GM23338 (cell line): Measurements from ENCODE around the gene ACOT13. TPM values are rescaled to one million over a fixed set of nuclear protein-coding genes. Genes with fewer than 3 reads are reported as not detected.

ENCODE experiments used
- ATAC-seq: fragments of 200-7000 bp; cut with Tn5 transposase; 3 replicates; pipeline ENCODE4 v1.9.1; 2020
- DNase-seq: peaks from one replicate; pipeline ENCODE4 v3.0.0-alpha.2; 2015; ENCODE audit warnings: low spot score
- H2AFZ ChIP-seq: fragments of 200-600 bp; sonication (generic); 2 replicates; pipeline ENCODE4 v1.8.0; 2016; ENCODE audit warnings: antibody characterized with exemption, mild to moderate bottlenecking, moderate library complexity
- H3F3A ChIP-seq: fragments of 200-600 bp; sonication (generic); replicated peaks from 2 replicates; pipeline ENCODE4 v1.8.0; 2017; ENCODE audit warnings: antibody characterized with exemption, mixed run types, low read depth
- H3K27ac ChIP-seq: fragments of 200-600 bp; sonication (generic); 2 replicates; pipeline ENCODE4 v1.6.1; 2016; ENCODE audit warnings: low read depth
- H3K27me3 ChIP-seq: fragments of 200-600 bp; sonication (generic); 2 replicates; pipeline ENCODE4 v1.8.0; 2016; ENCODE audit warnings: mild to moderate bottlenecking, mixed run types, moderate library complexity; ENCODE audit not compliant: insufficient read depth
- H3K36me3 ChIP-seq: fragments of 200-600 bp; sonication (generic); 2 replicates; pipeline ENCODE4 v1.8.0; 2016; ENCODE audit warnings: mild to moderate bottlenecking; ENCODE audit not compliant: insufficient read depth
- H3K4me1 ChIP-seq: fragments of 200-600 bp; sonication (generic); 2 replicates; pipeline ENCODE4 v1.8.0; 2016; ENCODE audit warnings: mild to moderate bottlenecking, moderate library complexity; ENCODE audit not compliant: insufficient read depth
- H3K4me2 ChIP-seq: fragments of 200-600 bp; sonication (generic); 2 replicates; pipeline ENCODE4 v1.7.1; 2017; ENCODE audit warnings: mixed run types
- H3K4me3 ChIP-seq: fragments of 200-600 bp; sonication (generic); 2 replicates; pipeline ENCODE4 v1.6.1; 2016; ENCODE audit warnings: mixed run types
- H3K79me2 ChIP-seq: fragments of 200-600 bp; sonication (generic); replicated peaks from 2 replicates; pipeline ENCODE4 v1.8.0; 2017; ENCODE audit warnings: mild to moderate bottlenecking; ENCODE audit not compliant: insufficient read depth
- H3K9me2 ChIP-seq: fragments of 200-600 bp; sonication (generic); 2 replicates; pipeline ENCODE4 v1.8.0; 2017; ENCODE audit not compliant: insufficient read depth
- H4K20me1 ChIP-seq: fragments of 200-600 bp; sonication (generic); replicated peaks from 2 replicates; pipeline ENCODE4 v1.8.0; 2017; ENCODE audit warnings: mild to moderate bottlenecking; ENCODE audit not compliant: insufficient read depth
- H3K27ac Mint-ChIP-seq: 2 replicates; pipeline ENCODE4 v1.8.0; 2020; ENCODE audit warnings: inconsistent platforms, mild to moderate bottlenecking, moderate library complexity, mixed read lengths
- H3K27me3 Mint-ChIP-seq: 3 replicates; pipeline ENCODE4 v1.8.0; 2022; ENCODE audit warnings: low read depth, mild to moderate bottlenecking, moderate library complexity, mixed read lengths, inconsistent platforms; ENCODE audit not compliant: insufficient read depth, poor library complexity
- H3K36me3 Mint-ChIP-seq: 3 replicates; pipeline ENCODE4 v1.8.0; 2021; ENCODE audit warnings: low read depth, mild to moderate bottlenecking, inconsistent platforms, moderate library complexity, mixed read lengths
- H3K4me1 Mint-ChIP-seq: 3 replicates; pipeline ENCODE4 v1.8.0; 2020; ENCODE audit warnings: mild to moderate bottlenecking, inconsistent platforms, mixed read lengths
- H3K4me3 Mint-ChIP-seq: 3 replicates; pipeline ENCODE4 v1.8.0; 2021; ENCODE audit warnings: moderate library complexity, mild to moderate bottlenecking, inconsistent platforms, mixed read lengths
- H3K9me3 Mint-ChIP-seq: 3 replicates; pipeline ENCODE4 v1.8.0; 2020; ENCODE audit warnings: moderate library complexity, mild to moderate bottlenecking, inconsistent platforms, mixed read lengths
- CREB1 ChIP-seq: fragments of 250-450 bp; sonication (Bioruptor Pico); IDR thresholded peaks from 2 replicates; pipeline ENCODE4 v1.5.0; 2020; ENCODE audit warnings: low read depth, mild to moderate bottlenecking, moderate library complexity
- EZH2 ChIP-seq: fragments of 200-600 bp; sonication (generic); IDR thresholded peaks from one replicate; pipeline ENCODE4 v1.8.0; 2017; ENCODE audit warnings: antibody characterized with exemption, mild to moderate bottlenecking, low read depth; ENCODE audit not compliant: unreplicated experiment
- EZH2phosphoT487 ChIP-seq: fragments of 200-600 bp; sonication (generic); IDR thresholded peaks from one replicate; pipeline ENCODE4 v1.8.1; 2018; ENCODE audit warnings: antibody characterized with exemption; ENCODE audit not compliant: unreplicated experiment
- JUNB ChIP-seq: IDR thresholded peaks from one replicate; pipeline ENCODE4 v1.6.1; 2016; ENCODE audit warnings: antibody characterized with exemption; ENCODE audit not compliant: unreplicated experiment
- NANOG ChIP-seq: IDR thresholded peaks from 2 replicates; pipeline ENCODE4 v1.6.1; 2016; ENCODE audit warnings: antibody characterized with exemption, borderline replicate concordance
- POLR2AphosphoS5 ChIP-seq: IDR thresholded peaks from 2 replicates; pipeline ENCODE4 v1.6.1; 2016; ENCODE audit warnings: antibody characterized with exemption, low read depth
- STAT1 ChIP-seq: IDR thresholded peaks from one replicate; pipeline ENCODE4 v1.6.1; 2016; ENCODE audit warnings: antibody characterized with exemption; ENCODE audit not compliant: unreplicated experiment
- ZNF114 ChIP-seq: fragments of 250-450 bp; sonication (Bioruptor Pico); IDR thresholded peaks from 2 replicates; pipeline ENCODE4 v1.5.0; 2020; ENCODE audit warnings: mild to moderate bottlenecking, moderate library complexity
- ZNF331 ChIP-seq: fragments of 250-450 bp; sonication (Bioruptor Pico); IDR thresholded peaks from 2 replicates; pipeline ENCODE4 v1.5.0; 2020; ENCODE audit warnings: low read depth, mild to moderate bottlenecking, moderate library complexity
- polyA plus RNA-seq: library from polyadenylated mRNA; unstranded; fragments of >200 nt; fragmentation: Nextera tagmentation; extraction: Ambion mirVana; gene quantifications from 2 replicates; pipeline ENCODE4 v1.2.1, GENCODE V29; 2016
- total RNA-seq: library from RNA; depleted of rRNA; stranded (reverse); fragments of >200 nt; shearing (Covaris generic); gene quantifications from 2 replicates; pipeline ENCODE4 v1.2.3, GENCODE V29; 2014
- TF ChIP-seq, protein P1 (sequence below): fragments of 250-450 bp; sonication (Bioruptor Pico); IDR thresholded peaks from 2 replicates; pipeline ENCODE4 v1.5.0; 2020; ENCODE audit warnings: mild to moderate bottlenecking, moderate library complexity
- TF ChIP-seq, protein P2 (sequence below): IDR thresholded peaks from one replicate; pipeline ENCODE4 v1.6.1; 2018; ENCODE audit warnings: antibody characterized with exemption; ENCODE audit not compliant: unreplicated experiment
- TF ChIP-seq, protein P3 (sequence below): IDR thresholded peaks from 2 replicates; pipeline ENCODE4 v1.6.1; 2016; ENCODE audit warnings: antibody characterized with exemption
- TF ChIP-seq, protein P4 (sequence below), 2 experiments: fragments of 200-600 bp in 1 of 2; sonication (generic) in 1 of 2; conservative IDR thresholded peaks; 2 replicates each; pipeline versions ENCODE4 v1.5.1 to v1.6.1; 2016 to 2017; ENCODE audit warnings: antibody characterized with exemption in 2 of 2, low read depth in 2 of 2, mild to moderate bottlenecking in 2 of 2, moderate library complexity in 1 of 2

ACOT13 gene
- total and polyA plus RNA-seq, 2 experiments from 2014 or later, result 17.8 to 175 TPM

DNA sequence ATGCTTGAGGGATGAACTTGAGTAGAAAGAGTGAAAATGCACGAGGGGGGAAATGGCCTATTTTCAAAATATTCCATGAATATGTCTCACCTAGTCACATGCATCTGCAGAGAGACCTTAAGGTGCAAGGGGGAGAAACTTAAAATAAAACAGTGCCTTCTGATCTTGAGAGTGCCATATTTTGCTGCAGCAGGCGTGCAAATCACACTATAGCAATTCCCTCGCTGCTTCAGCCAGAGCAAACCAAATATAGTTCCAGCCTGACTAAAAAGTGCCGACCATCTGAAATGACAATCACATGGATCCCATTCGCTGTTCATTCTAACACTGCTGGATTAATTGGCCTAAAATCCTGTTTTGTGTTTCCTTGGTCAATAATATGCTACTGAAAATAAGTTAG, 47.2 kb upstream of the ACOT13 start:
- Histone ChIP-seq H3K79me2 (no peaks in the 10 kb centered on the region), H3K4me3 (no peak overlapping the region), H3K27me3 (no peaks in the 10 kb centered on the region), H3K4me1 (peaks cover 9% of the 10 kb centered on the region; the same call in 1 of the 2 replicates), H3K27ac (peak overlapping the region; percentile 15; the same call in 1 of the 2 replicates), H3F3A (no peaks in the 10 kb centered on the region), H2AFZ (peak overlapping the region; percentile 84; the same call in 1 of the 2 replicates), H3K36me3 (no peaks in the 10 kb centered on the region), H3K4me2 (no peak overlapping the region), H3K9me2 (no peaks in the 10 kb centered on the region), H4K20me1 (no peaks in the 10 kb centered on the region)
- Mint-ChIP-seq H3K9me3 (no peaks in the 10 kb centered on the region), H3K27me3 (no peaks in the 10 kb centered on the region), H3K4me3 (no peak overlapping the region), H3K4me1 (peaks cover 17% of the 10 kb centered on the region), H3K36me3 (no peaks in the 10 kb centered on the region), H3K27ac (no peak overlapping the region)
- TF ChIP-seq, protein P1, sequence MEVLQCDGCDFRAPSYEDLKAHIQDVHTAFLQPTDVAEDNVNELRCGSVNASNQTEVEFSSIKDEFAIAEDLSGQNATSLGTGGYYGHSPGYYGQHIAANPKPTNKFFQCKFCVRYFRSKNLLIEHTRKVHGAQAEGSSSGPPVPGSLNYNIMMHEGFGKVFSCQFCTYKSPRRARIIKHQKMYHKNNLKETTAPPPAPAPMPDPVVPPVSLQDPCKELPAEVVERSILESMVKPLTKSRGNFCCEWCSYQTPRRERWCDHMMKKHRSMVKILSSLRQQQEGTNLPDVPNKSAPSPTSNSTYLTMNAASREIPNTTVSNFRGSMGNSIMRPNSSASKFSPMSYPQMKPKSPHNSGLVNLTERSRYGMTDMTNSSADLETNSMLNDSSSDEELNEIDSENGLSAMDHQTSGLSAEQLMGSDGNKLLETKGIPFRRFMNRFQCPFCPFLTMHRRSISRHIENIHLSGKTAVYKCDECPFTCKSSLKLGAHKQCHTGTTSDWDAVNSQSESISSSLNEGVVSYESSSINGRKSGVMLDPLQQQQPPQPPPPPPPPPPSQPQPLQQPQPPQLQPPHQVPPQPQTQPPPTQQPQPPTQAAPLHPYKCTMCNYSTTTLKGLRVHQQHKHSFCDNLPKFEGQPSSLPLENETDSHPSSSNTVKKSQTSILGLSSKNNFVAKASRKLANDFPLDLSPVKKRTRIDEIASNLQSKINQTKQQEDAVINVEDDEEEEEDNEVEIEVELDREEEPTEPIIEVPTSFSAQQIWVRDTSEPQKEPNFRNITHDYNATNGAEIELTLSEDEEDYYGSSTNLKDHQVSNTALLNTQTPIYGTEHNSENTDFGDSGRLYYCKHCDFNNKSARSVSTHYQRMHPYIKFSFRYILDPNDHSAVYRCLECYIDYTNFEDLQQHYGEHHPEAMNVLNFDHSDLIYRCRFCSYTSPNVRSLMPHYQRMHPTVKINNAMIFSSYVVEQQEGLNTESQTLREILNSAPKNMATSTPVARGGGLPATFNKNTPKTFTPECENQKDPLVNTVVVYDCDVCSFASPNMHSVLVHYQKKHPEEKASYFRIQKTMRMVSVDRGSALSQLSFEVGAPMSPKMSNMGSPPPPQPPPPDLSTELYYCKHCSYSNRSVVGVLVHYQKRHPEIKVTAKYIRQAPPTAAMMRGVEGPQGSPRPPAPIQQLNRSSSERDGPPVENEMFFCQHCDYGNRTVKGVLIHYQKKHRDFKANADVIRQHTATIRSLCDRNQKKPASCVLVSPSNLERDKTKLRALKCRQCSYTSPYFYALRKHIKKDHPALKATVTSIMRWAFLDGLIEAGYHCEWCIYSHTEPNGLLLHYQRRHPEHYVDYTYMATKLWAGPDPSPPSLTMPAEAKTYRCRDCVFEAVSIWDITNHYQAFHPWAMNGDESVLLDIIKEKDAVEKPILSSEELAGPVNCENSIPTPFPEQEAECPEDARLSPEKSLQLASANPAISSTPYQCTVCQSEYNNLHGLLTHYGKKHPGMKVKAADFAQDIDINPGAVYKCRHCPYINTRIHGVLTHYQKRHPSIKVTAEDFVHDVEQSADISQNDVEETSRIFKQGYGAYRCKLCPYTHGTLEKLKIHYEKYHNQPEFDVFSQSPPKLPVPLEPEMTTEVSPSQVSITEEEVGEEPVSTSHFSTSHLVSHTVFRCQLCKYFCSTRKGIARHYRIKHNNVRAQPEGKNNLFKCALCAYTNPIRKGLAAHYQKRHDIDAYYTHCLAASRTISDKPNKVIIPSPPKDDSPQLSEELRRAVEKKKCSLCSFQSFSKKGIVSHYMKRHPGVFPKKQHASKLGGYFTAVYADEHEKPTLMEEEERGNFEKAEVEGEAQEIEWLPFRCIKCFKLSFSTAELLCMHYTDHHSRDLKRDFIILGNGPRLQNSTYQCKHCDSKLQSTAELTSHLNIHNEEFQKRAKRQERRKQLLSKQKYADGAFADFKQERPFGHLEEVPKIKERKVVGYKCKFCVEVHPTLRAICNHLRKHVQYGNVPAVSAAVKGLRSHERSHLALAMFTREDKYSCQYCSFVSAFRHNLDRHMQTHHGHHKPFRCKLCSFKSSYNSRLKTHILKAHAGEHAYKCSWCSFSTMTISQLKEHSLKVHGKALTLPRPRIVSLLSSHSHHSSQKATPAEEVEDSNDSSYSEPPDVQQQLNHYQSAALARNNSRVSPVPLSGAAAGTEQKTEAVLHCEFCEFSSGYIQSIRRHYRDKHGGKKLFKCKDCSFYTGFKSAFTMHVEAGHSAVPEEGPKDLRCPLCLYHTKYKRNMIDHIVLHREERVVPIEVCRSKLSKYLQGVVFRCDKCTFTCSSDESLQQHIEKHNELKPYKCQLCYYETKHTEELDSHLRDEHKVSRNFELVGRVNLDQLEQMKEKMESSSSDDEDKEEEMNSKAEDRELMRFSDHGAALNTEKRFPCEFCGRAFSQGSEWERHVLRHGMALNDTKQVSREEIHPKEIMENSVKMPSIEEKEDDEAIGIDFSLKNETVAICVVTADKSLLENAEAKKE (CRISPR knock-in tag), result no peak
- TF ChIP-seq EZH2phosphoT487, result no peak
- no peak for TF ChIP-seq ZNF114 (CRISPR knock-in tag)
- TF ChIP-seq, protein P2, sequence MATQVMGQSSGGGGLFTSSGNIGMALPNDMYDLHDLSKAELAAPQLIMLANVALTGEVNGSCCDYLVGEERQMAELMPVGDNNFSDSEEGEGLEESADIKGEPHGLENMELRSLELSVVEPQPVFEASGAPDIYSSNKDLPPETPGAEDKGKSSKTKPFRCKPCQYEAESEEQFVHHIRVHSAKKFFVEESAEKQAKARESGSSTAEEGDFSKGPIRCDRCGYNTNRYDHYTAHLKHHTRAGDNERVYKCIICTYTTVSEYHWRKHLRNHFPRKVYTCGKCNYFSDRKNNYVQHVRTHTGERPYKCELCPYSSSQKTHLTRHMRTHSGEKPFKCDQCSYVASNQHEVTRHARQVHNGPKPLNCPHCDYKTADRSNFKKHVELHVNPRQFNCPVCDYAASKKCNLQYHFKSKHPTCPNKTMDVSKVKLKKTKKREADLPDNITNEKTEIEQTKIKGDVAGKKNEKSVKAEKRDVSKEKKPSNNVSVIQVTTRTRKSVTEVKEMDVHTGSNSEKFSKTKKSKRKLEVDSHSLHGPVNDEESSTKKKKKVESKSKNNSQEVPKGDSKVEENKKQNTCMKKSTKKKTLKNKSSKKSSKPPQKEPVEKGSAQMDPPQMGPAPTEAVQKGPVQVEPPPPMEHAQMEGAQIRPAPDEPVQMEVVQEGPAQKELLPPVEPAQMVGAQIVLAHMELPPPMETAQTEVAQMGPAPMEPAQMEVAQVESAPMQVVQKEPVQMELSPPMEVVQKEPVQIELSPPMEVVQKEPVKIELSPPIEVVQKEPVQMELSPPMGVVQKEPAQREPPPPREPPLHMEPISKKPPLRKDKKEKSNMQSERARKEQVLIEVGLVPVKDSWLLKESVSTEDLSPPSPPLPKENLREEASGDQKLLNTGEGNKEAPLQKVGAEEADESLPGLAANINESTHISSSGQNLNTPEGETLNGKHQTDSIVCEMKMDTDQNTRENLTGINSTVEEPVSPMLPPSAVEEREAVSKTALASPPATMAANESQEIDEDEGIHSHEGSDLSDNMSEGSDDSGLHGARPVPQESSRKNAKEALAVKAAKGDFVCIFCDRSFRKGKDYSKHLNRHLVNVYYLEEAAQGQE, result no peak
- TF ChIP-seq, protein P3, sequence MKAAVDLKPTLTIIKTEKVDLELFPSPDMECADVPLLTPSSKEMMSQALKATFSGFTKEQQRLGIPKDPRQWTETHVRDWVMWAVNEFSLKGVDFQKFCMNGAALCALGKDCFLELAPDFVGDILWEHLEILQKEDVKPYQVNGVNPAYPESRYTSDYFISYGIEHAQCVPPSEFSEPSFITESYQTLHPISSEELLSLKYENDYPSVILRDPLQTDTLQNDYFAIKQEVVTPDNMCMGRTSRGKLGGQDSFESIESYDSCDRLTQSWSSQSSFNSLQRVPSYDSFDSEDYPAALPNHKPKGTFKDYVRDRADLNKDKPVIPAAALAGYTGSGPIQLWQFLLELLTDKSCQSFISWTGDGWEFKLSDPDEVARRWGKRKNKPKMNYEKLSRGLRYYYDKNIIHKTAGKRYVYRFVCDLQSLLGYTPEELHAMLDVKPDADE, result no peak
- TF ChIP-seq NANOG, result no peak
- TF ChIP-seq EZH2, result no peak
- no peak for TF ChIP-seq POLR2AphosphoS5
- no peak for TF ChIP-seq ZNF331 (CRISPR knock-in tag)
- no peak for TF ChIP-seq STAT1
- no peak for TF ChIP-seq JUNB
- no peak for TF ChIP-seq CREB1
- TF ChIP-seq, protein P4, sequence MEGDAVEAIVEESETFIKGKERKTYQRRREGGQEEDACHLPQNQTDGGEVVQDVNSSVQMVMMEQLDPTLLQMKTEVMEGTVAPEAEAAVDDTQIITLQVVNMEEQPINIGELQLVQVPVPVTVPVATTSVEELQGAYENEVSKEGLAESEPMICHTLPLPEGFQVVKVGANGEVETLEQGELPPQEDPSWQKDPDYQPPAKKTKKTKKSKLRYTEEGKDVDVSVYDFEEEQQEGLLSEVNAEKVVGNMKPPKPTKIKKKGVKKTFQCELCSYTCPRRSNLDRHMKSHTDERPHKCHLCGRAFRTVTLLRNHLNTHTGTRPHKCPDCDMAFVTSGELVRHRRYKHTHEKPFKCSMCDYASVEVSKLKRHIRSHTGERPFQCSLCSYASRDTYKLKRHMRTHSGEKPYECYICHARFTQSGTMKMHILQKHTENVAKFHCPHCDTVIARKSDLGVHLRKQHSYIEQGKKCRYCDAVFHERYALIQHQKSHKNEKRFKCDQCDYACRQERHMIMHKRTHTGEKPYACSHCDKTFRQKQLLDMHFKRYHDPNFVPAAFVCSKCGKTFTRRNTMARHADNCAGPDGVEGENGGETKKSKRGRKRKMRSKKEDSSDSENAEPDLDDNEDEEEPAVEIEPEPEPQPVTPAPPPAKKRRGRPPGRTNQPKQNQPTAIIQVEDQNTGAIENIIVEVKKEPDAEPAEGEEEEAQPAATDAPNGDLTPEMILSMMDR (conservative IDR thresholded peaks at IDR 0.05; ENCODE audit: low read depth in 2 of 2), result no peak
- DNase-seq (no peak), ATAC-seq (no peak)
